Brain microvascular endothelial cell (primary cell): ENCODE measurements around the gene NF1.

Experiments
- DNase-seq: peaks from one replicate; pipeline ENCODE4 v3.0.0-alpha.2; 2020
- H3K27ac ChIP-seq: fragments of 250-450 bp; sonication (Bioruptor Pico); 2 replicates; pipeline ENCODE4 v1.5.1; 2020; ENCODE audit warnings: mild to moderate bottlenecking, moderate library complexity
- H3K27me3 ChIP-seq: fragments of 250-450 bp; sonication (Bioruptor Pico); replicated peaks from 2 replicates; pipeline ENCODE4 v1.5.1; 2020; ENCODE audit warnings: mild to moderate bottlenecking
- H3K36me3 ChIP-seq: fragments of 250-450 bp; sonication (Bioruptor Pico); replicated peaks from 2 replicates; pipeline ENCODE4 v1.5.1; 2020; ENCODE audit warnings: mild to moderate bottlenecking
- H3K4me3 ChIP-seq: 2 replicates; pipeline ENCODE4 v1.5.1; 2011; ENCODE audit warnings: low read depth, mild to moderate bottlenecking, control low read depth, low read length, moderate library complexity
- CTCF ChIP-seq: IDR thresholded peaks from 2 replicates; pipeline ENCODE4 v1.5.1; 2011; ENCODE audit warnings: low read depth, mild to moderate bottlenecking, moderate library complexity, low read length, control low read depth, inconsistent platforms; ENCODE audit errors: missing control alignments
- in situ Hi-C: cut with HindIII; loops from 2 replicates; pipeline ENCODE4 v1.10.0; 2017; ENCODE audit warnings: low sequenced_read_pairs, low pct_ligation_motif_present

Gene NF1

GRCh38 chr17:31416503-31416923, 321.7 kb downstream of the NF1 start:
- Histone ChIP-seq H3K36me3 (no peaks in the 10 kb centered on the region), H3K27ac (no peak overlapping the region), H3K27me3 (no peaks in the 10 kb centered on the region), H3K4me3 (no peak overlapping the region)
- no peak for TF ChIP-seq CTCF
- in situ Hi-C loops, result no loop called here
- no peak for DNase-seq

GRCh38 chr17:31417051-31417792, 322.4 kb downstream of the NF1 start:
- in situ Hi-C loops, result no loop called here
- Histone ChIP-seq H3K27ac (no peak overlapping the region), H3K36me3 (no peaks in the 10 kb centered on the region), H3K27me3 (no peaks in the 10 kb centered on the region), H3K4me3 (no peak overlapping the region)
- no peak for DNase-seq
- no peak for TF ChIP-seq CTCF

- TF ChIP-seq CTCF, result no peak
- no peak for DNase-seq
- in situ Hi-C loops, result no loop called here
- Histone ChIP-seq H3K27ac (no peak overlapping the region), H3K4me3 (no peak overlapping the region), H3K27me3 (no peaks in the 10 kb centered on the region), H3K36me3 (no peaks in the 10 kb centered on the region)
These were observed 324.1 kb downstream of the NF1 start for GRCh38 chr17:31418773-31419350.

- in situ Hi-C loops, result no loop called here
- Histone ChIP-seq H3K36me3 (no peaks in the 10 kb centered on the region), H3K27me3 (no peaks in the 10 kb centered on the region), H3K4me3 (no peak overlapping the region), H3K27ac (no peak overlapping the region)
- no peak for TF ChIP-seq CTCF
- DNase-seq, result no peak
These were observed 327.7 kb downstream of the NF1 start for GRCh38 chr17:31422443-31422842.

GRCh38 chr17:31424944-31425281, 330.1 kb downstream of the NF1 start:
- Histone ChIP-seq H3K27ac (no peak overlapping the region), H3K27me3 (no peaks in the 10 kb centered on the region), H3K4me3 (no peak overlapping the region), H3K36me3 (no peaks in the 10 kb centered on the region)
- no peak for DNase-seq
- in situ Hi-C loops, result no loop called here
- TF ChIP-seq CTCF, result no peak
